Immature natural killer cell (primary cell): Measurements from ENCODE around the gene FKBP10. TPM values are rescaled to one million over a fixed set of nuclear protein-coding genes. Genes with fewer than 3 reads are reported as not detected.
A peak's percentile ranks its signal among the peaks of the same experiment; 100 is the strongest.

Experiments used
- DNase-seq, 3 donors: peaks; one replicate each; pipeline ENCODE4 v3.0.0; 2022; ENCODE audit warnings: mixed read lengths in 1 of 3
- H3K27ac Mint-ChIP-seq, 6 donors: one replicate each; pipeline ENCODE4 v1.8.0; 2020; ENCODE audit warnings: mixed read lengths in 6 of 6, mild to moderate bottlenecking in 5 of 6, inconsistent platforms in 4 of 6, moderate library complexity in 3 of 6
- H3K27me3 Mint-ChIP-seq, 3 donors: one replicate each; pipeline ENCODE4 v1.8.0; 2020 to 2021; ENCODE audit warnings: low read depth in 3 of 3, mild to moderate bottlenecking in 3 of 3, mixed read lengths in 3 of 3, moderate library complexity in 3 of 3, inconsistent platforms in 1 of 3
- H3K36me3 Mint-ChIP-seq, 3 donors: one replicate each; pipeline ENCODE4 v1.8.0; 2020; ENCODE audit warnings: mixed read lengths in 3 of 3, inconsistent platforms in 2 of 3, mild to moderate bottlenecking in 2 of 3
- H3K4me1 Mint-ChIP-seq, 2 donors: one replicate each; pipeline ENCODE4 v1.8.0; 2020; ENCODE audit warnings: inconsistent platforms in 2 of 2, mild to moderate bottlenecking in 2 of 2, mixed read lengths in 2 of 2, moderate library complexity in 1 of 2
- H3K4me3 Mint-ChIP-seq, 5 donors: one replicate each; pipeline ENCODE4 v1.8.0; 2020; ENCODE audit warnings: mild to moderate bottlenecking in 5 of 5, mixed read lengths in 5 of 5, inconsistent platforms in 3 of 5, moderate library complexity in 3 of 5
- H3K9me3 Mint-ChIP-seq, 6 donors: one replicate each; pipeline ENCODE4 v1.8.0; 2020; ENCODE audit warnings: mild to moderate bottlenecking in 6 of 6, mixed read lengths in 6 of 6, inconsistent platforms in 4 of 6, moderate library complexity in 3 of 6
- polyA plus RNA-seq, 3 donors: library from polyadenylated mRNA; unstranded; fragments of 300-500 nt; fragmentation: Illumina TruSeq; gene quantifications; one replicate each; pipeline ENCODE4 v1.2.3, GENCODE V29; 2021

The FKBP10 gene
- under 1 TPM in 2 of 3 donors, not detected in 1; 0.43 to 0.71 TPM for polyA plus RNA-seq

- Mint-ChIP-seq H3K4me1 (peaks cover 31 to 33% of the 10 kb centered on the region in 2 donors), H3K4me3 (peak within 1 kb of the TSS; percentile 93 to 99 (median 96)), H3K27me3 (peaks cover 2 to 5% (median 4%) of the 10 kb centered on the region in 3 donors), H3K36me3 (no peaks in the 10 kb centered on the region), H3K27ac (peak within 1 kb of the TSS; percentile 58 to 83 (median 74)), H3K9me3 (no peaks in the 10 kb centered on the region)
- DNase-seq, result peak; percentile 52 to 60 (median 58)
These were observed at the start of gene FKBP10 for GRCh38 chr17:41812381-41813151. Gene FKBP10 (plus strand): TSS chr17:41813004. CDS start chr17:41813035, 31 bp downstream.

GRCh38 chr17:41763327-41763726 is 49.5 kb upstream of the FKBP10 start:
- no peaks in the 10 kb centered on the region for H3K9me3 Mint-ChIP-seq
- no peak overlapping the region for H3K27ac Mint-ChIP-seq
- DNase-seq, result no peak
- no peak overlapping the region for H3K4me3 Mint-ChIP-seq
- H3K36me3 Mint-ChIP-seq, result no peaks in the 10 kb centered on the region
- no peaks in the 10 kb centered on the region for H3K4me1 Mint-ChIP-seq
- H3K27me3 Mint-ChIP-seq, result peaks cover 0 to 10% (median 2%) of the 10 kb centered on the region in 3 donors

GRCh38 chr17:41766135-41766534 is 46.7 kb upstream of the FKBP10 start:
- Mint-ChIP-seq H3K36me3 (no peaks in the 10 kb centered on the region), H3K4me1 (no peaks in the 10 kb centered on the region), H3K9me3 (no peaks in the 10 kb centered on the region), H3K4me3 (no peak overlapping the region), H3K27ac (no peak overlapping the region), H3K27me3 (peaks cover 1 to 6% (median 2%) of the 10 kb centered on the region in 3 donors)
- no peak for DNase-seq

GRCh38 chr17:41767324-41768042 is 45.3 kb upstream of the FKBP10 start:
- no peaks in the 10 kb centered on the region for H3K9me3 Mint-ChIP-seq
- H3K27ac Mint-ChIP-seq, result no peak overlapping the region
- H3K36me3 Mint-ChIP-seq, result no peaks in the 10 kb centered on the region
- no peaks in the 10 kb centered on the region for H3K4me1 Mint-ChIP-seq
- DNase-seq, result no peak
- peaks cover 1 to 3% (median 2%) of the 10 kb centered on the region in 3 donors for H3K27me3 Mint-ChIP-seq
- no peak overlapping the region for H3K4me3 Mint-ChIP-seq

GRCh38 chr17:41768682-41769288 is 44.0 kb upstream of the FKBP10 start:
- no peak for DNase-seq
- Mint-ChIP-seq H3K36me3 (no peaks in the 10 kb centered on the region), H3K27ac (no peak overlapping the region), H3K4me3 (no peak overlapping the region), H3K27me3 (peaks cover 0 to 3% (median 2%) of the 10 kb centered on the region in 3 donors), H3K9me3 (no peaks in the 10 kb centered on the region), H3K4me1 (no peaks in the 10 kb centered on the region)

GRCh38 chr17:41769346-41769862 is 43.4 kb upstream of the FKBP10 start:
- Mint-ChIP-seq H3K27ac (no peak overlapping the region), H3K36me3 (no peaks in the 10 kb centered on the region), H3K27me3 (peaks cover 0 to 4% (median 2%) of the 10 kb centered on the region in 3 donors), H3K4me3 (no peak overlapping the region), H3K4me1 (no peaks in the 10 kb centered on the region), H3K9me3 (no peaks in the 10 kb centered on the region)
- DNase-seq, result no peak

GRCh38 chr17:41769985-41770384 is 42.8 kb upstream of the FKBP10 start:
- DNase-seq, result no peak
- no peaks in the 10 kb centered on the region for H3K9me3 Mint-ChIP-seq

GRCh38 chr17:41771389-41772206 is 41.2 kb upstream of the FKBP10 start:
- DNase-seq, result no peak
- no peaks in the 10 kb centered on the region for H3K4me1 Mint-ChIP-seq
- H3K9me3 Mint-ChIP-seq, result no peaks in the 10 kb centered on the region
- H3K4me3 Mint-ChIP-seq, result no peak overlapping the region
- H3K27me3 Mint-ChIP-seq, result peaks cover 0 to 4% (median 2%) of the 10 kb centered on the region in 3 donors
- no peaks in the 10 kb centered on the region for H3K36me3 Mint-ChIP-seq
- no peak overlapping the region for H3K27ac Mint-ChIP-seq

More at GRCh38 chr17:41769985-41770384, 42.8 kb upstream of the FKBP10 start:
- H3K36me3 Mint-ChIP-seq, result no peaks in the 10 kb centered on the region
- no peak overlapping the region for H3K27ac Mint-ChIP-seq
- no peak overlapping the region for H3K4me3 Mint-ChIP-seq
- H3K27me3 Mint-ChIP-seq, result peaks cover 2 to 4% (median 2%) of the 10 kb centered on the region in 3 donors
- no peaks in the 10 kb centered on the region for H3K4me1 Mint-ChIP-seq

- no peaks in the 10 kb centered on the region for H3K4me1 Mint-ChIP-seq
- no peaks in the 10 kb centered on the region for H3K36me3 Mint-ChIP-seq
- peaks cover 0 to 4% (median 2%) of the 10 kb centered on the region in 3 donors for H3K27me3 Mint-ChIP-seq
- no peaks in the 10 kb centered on the region for H3K9me3 Mint-ChIP-seq
- H3K27ac Mint-ChIP-seq, result no peak overlapping the region
- no peak for DNase-seq
- H3K4me3 Mint-ChIP-seq, result no peak overlapping the region
These were observed 40.6 kb upstream of the FKBP10 start for GRCh38 chr17:41772218-41772585.

GRCh38 chr17:41772586-41773189 is 40.1 kb upstream of the FKBP10 start:
- Mint-ChIP-seq H3K4me3 (no peak overlapping the region), H3K9me3 (no peaks in the 10 kb centered on the region), H3K4me1 (no peaks in the 10 kb centered on the region), H3K27ac (no peak overlapping the region), H3K36me3 (no peaks in the 10 kb centered on the region), H3K27me3 (peaks cover 0 to 4% (median 2%) of the 10 kb centered on the region in 3 donors)
- no peak for DNase-seq

- Mint-ChIP-seq H3K27ac (no peak overlapping the region), H3K4me1 (no peaks in the 10 kb centered on the region), H3K36me3 (no peaks in the 10 kb centered on the region), H3K9me3 (no peaks in the 10 kb centered on the region), H3K4me3 (no peak overlapping the region), H3K27me3 (peaks cover 0 to 4% (median 2%) of the 10 kb centered on the region in 3 donors)
- DNase-seq, result no peak
These were observed 39.6 kb upstream of the FKBP10 start for GRCh38 chr17:41773190-41773588.

GRCh38 chr17:41773731-41774193 is 39.0 kb upstream of the FKBP10 start:
- Mint-ChIP-seq H3K4me3 (no peak overlapping the region), H3K4me1 (no peaks in the 10 kb centered on the region), H3K9me3 (no peaks in the 10 kb centered on the region), H3K27ac (no peak overlapping the region), H3K36me3 (no peaks in the 10 kb centered on the region), H3K27me3 (peaks cover 0 to 7% (median 2%) of the 10 kb centered on the region in 3 donors)
- no peak for DNase-seq
